K562 (cell line): ENCODE results near the gene GFOD1. TPM values are rescaled to one million over a fixed set of nuclear protein-coding genes. Genes with fewer than 3 reads are reported as not detected.

ENCODE experiments used
- ATF7 ChIP-seq: fragments of 450-650 bp; IDR thresholded peaks from 2 replicates; pipeline ENCODE4 v1.7.1; 2014; ENCODE audit warnings: mild to moderate bottlenecking, moderate library complexity
- ELF1 ChIP-seq: fragments of 200-800 bp; sonication (Bioruptor generic); IDR thresholded peaks from 2 replicates; pipeline ENCODE4 v1.6.1; 2016; ENCODE audit warnings: missing genetic modification characterization, missing compliant biosample characterization
- FOXM1 ChIP-seq, 2 experiments: fragments of 450-650 bp in 1 of 2; sonication (generic) in 1 of 2; formaldehyde crosslinking in 1 of 2; IDR thresholded peaks; 2 replicates each; pipeline versions ENCODE4 v1.6.1 to v1.9.0; 2017 to 2022; ENCODE audit warnings: low read depth in 2 of 2, mild to moderate bottlenecking in 2 of 2, missing genetic modification reagents in 1 of 2, moderate library complexity in 1 of 2
- PBX2 ChIP-seq, 2 experiments: IDR thresholded peaks in 1 of 2; conservative IDR thresholded peaks in 1 of 2; 2 replicates each; pipeline ENCODE4 v1.6.1; 2016; ENCODE audit warnings: low read depth in 2 of 2, mild to moderate bottlenecking in 1 of 2, missing compliant biosample characterization in 1 of 2, missing genetic modification characterization in 1 of 2, moderate library complexity in 1 of 2
- ZBTB2 ChIP-seq: fragments of 450-650 bp; IDR thresholded peaks from 2 replicates; pipeline ENCODE4 v1.6.1; 2016; ENCODE audit warnings: antibody characterized with exemption
- ZNF175 ChIP-seq: fragments of 200-800 bp; sonication (Bioruptor generic); IDR thresholded peaks from 2 replicates; pipeline ENCODE4 v1.6.1; 2016; ENCODE audit warnings: low read depth, mild to moderate bottlenecking, missing genetic modification characterization, missing compliant biosample characterization
- ZNF431 ChIP-seq: sonication (generic); formaldehyde crosslinking; IDR thresholded peaks from 2 replicates; pipeline ENCODE4 v1.8.0; 2022; ENCODE audit warnings: mild to moderate bottlenecking, missing genetic modification reagents
- polyA plus RNA-seq, 8 experiments: library from polyadenylated mRNA; depleted of rRNA in 4 of 8; stranded (reverse) in 5 of 8; unstranded in 3 of 8; fragments of >200 nt; fragmentation: Nextera tagmentation in 2 of 8; fragmentation: Illumina TruSeq in 1 of 8; extraction: Ambion mirVana in 2 of 8; extraction: Trizol in 1 of 8; gene quantifications; 2 replicates each; pipeline versions ENCODE4 v1.2.1 to v1.2.3, GENCODE V29; 2011 to 2014; ENCODE audit warnings: inconsistent platforms in 1 of 8, missing spikeins in 1 of 8
- total RNA-seq, 7 experiments: library from RNA; depleted of rRNA in 6 of 7; stranded (reverse); fragments of >200 nt in 6 of 7; fragmentation: Illumina TruSeq in 2 of 7; extraction: Trizol in 2 of 7; gene quantifications; 2 replicates each; pipeline versions ENCODE4 v1.2.1 to v1.2.3, GENCODE V29; 2011 to 2021; ENCODE audit warnings: low replicate concordance in 1 of 7
- TF ChIP-seq, protein P1 (sequence below), 2 experiments: fragments of 450-650 bp; formaldehyde crosslinking in 1 of 2; IDR thresholded peaks; 2 replicates each; pipeline versions ENCODE4 v1.4.0 to v1.6.1; 2014 to 2020; ENCODE audit warnings: mild to moderate bottlenecking in 2 of 2, borderline replicate concordance in 1 of 2, low read depth in 1 of 2
- TF ChIP-seq, protein P2 (sequence below): fragments of 250-450 bp; sonication (Bioruptor Pico); IDR thresholded peaks from 2 replicates; pipeline ENCODE4 v1.8.0; 2022; ENCODE audit warnings: moderate library complexity, mild to moderate bottlenecking, inconsistent platforms

Gene GFOD1
- total and polyA plus RNA-seq, 9 of the 15 experiments (the other 6 are each of a cell fraction or from before 2014, with no cell fraction given): 3.8 to 12.0 (median 8.2) TPM

- TF ChIP-seq ATF7 (peak; percentile 72), FOXM1 (IDR thresholded peaks at IDR 0.05; ENCODE audit: low read depth) (peak; percentile 82), FOXM1 (CRISPR knock-in tag; IDR thresholded peaks at IDR 0.05; ENCODE audit: low read depth) (no peak), ZNF175 (peak; percentile 35), ELF1 (tag) (peak; percentile 12; the same call in 1 of the 2 replicates), ZBTB2 (peak; percentile 75; the same call in 1 of the 2 replicates), PBX2 (CRISPR knock-in tag; IDR thresholded peaks at IDR 0.05; ENCODE audit: low read depth) (no peak), PBX2 (tag; conservative IDR thresholded peaks at IDR 0.05; ENCODE audit: low read depth) (peak; percentile 41; the same call in 1 of the 2 replicates), ZNF431 (CRISPR knock-in tag) (0 out of 2 replicates have a peak, but pooled peaks have one; percentile 27)
- TF ChIP-seq, protein P1, sequence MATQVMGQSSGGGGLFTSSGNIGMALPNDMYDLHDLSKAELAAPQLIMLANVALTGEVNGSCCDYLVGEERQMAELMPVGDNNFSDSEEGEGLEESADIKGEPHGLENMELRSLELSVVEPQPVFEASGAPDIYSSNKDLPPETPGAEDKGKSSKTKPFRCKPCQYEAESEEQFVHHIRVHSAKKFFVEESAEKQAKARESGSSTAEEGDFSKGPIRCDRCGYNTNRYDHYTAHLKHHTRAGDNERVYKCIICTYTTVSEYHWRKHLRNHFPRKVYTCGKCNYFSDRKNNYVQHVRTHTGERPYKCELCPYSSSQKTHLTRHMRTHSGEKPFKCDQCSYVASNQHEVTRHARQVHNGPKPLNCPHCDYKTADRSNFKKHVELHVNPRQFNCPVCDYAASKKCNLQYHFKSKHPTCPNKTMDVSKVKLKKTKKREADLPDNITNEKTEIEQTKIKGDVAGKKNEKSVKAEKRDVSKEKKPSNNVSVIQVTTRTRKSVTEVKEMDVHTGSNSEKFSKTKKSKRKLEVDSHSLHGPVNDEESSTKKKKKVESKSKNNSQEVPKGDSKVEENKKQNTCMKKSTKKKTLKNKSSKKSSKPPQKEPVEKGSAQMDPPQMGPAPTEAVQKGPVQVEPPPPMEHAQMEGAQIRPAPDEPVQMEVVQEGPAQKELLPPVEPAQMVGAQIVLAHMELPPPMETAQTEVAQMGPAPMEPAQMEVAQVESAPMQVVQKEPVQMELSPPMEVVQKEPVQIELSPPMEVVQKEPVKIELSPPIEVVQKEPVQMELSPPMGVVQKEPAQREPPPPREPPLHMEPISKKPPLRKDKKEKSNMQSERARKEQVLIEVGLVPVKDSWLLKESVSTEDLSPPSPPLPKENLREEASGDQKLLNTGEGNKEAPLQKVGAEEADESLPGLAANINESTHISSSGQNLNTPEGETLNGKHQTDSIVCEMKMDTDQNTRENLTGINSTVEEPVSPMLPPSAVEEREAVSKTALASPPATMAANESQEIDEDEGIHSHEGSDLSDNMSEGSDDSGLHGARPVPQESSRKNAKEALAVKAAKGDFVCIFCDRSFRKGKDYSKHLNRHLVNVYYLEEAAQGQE (IDR thresholded peaks at IDR 0.05; ENCODE audit: borderline replicate concordance): peak; percentile 41; the same call in 1 of the 2 replicates
- TF ChIP-seq, protein P1 (CRISPR knock-in tag; IDR thresholded peaks at IDR 0.05; ENCODE audit: low read depth): no peak
- TF ChIP-seq, protein P2, sequence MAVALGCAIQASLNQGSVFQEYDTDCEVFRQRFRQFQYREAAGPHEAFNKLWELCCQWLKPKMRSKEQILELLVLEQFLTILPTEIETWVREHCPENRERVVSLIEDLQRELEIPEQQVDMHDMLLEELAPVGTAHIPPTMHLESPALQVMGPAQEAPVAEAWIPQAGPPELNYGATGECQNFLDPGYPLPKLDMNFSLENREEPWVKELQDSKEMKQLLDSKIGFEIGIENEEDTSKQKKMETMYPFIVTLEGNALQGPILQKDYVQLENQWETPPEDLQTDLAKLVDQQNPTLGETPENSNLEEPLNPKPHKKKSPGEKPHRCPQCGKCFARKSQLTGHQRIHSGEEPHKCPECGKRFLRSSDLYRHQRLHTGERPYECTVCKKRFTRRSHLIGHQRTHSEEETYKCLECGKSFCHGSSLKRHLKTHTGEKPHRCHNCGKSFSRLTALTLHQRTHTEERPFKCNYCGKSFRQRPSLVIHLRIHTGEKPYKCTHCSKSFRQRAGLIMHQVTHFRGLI: peak; percentile 48; the same call in 1 of the 2 replicates
Measured at GRCh38 chr6:13354331-13355042, 132.9 kb downstream of the GFOD1 start (continued).
